Endothelial cell of umbilical vein (primary cell): ENCODE data around the gene LONRF2. TPM values are rescaled to one million over a fixed set of nuclear protein-coding genes. Genes with fewer than 3 reads are reported as not detected.

Source experiments
- BruUV-seq: library from RNA; stranded (reverse); fragments of 400-500 nt; replicated peaks from 2 replicates; lab custom pipeline; 2021; lab: Mats Ljungman, UMichigan
- CTCF ChIA-PET: fragments of 300-600, 350-600 bp; sonication (Branson Sonifier 250); formaldehyde crosslinking; loops from one replicate; lab custom pipeline; 2021; ENCODE audit warnings: antibody characterized with exemption, inconsistent platforms; lab: Charles Lee
- POLR2A ChIA-PET: fragments of 300-600, 350-600 bp; sonication (Branson Sonifier 250); formaldehyde crosslinking; loops from one replicate; lab custom pipeline; 2021; ENCODE audit warnings: antibody characterized with exemption, inconsistent platforms; lab: Charles Lee
- DNase-seq: peaks from one replicate; pipeline ENCODE4 v3.0.0-alpha.2; 2011; ENCODE audit warnings: low read depth, low spot score
- FAIRE-seq: peaks from 2 replicates; lab custom pipeline; 2011; peaks lifted over from hg19 to GRCh38; lab: Jason Lieb, UNC
- H2AFZ ChIP-seq: 2 replicates; pipeline ENCODE4 v1.6.0; 2012; ENCODE audit warnings: low read depth, low read length, control low read depth, inconsistent platforms
- H3K27ac ChIP-seq: 2 replicates; pipeline ENCODE4 v1.5.1; 2011; ENCODE audit warnings: low read depth, mild to moderate bottlenecking, control low read depth, low read length, moderate library complexity; ENCODE audit not compliant: insufficient read depth
- H3K27me3 ChIP-seq, 2 experiments: 2 replicates each; pipeline versions ENCODE4 v1.6.0 to v1.6.1; 2011; ENCODE audit warnings: low read length in 2 of 2, mixed read lengths in 1 of 2; ENCODE audit not compliant: control insufficient read depth in 2 of 2, insufficient read depth in 2 of 2
- H3K36me3 ChIP-seq, 2 experiments: 2 replicates in 1 of 2; 3 replicates in 1 of 2; pipeline ENCODE4 v1.5.1; 2011; ENCODE audit warnings: low read length in 2 of 2, mild to moderate bottlenecking in 1 of 2, moderate library complexity in 1 of 2; ENCODE audit not compliant: control insufficient read depth in 2 of 2, insufficient read depth in 2 of 2; ENCODE audit errors: extremely low read depth in 1 of 2
- H3K4me1 ChIP-seq: 3 replicates; pipeline ENCODE4 v1.5.1; 2011; ENCODE audit warnings: mild to moderate bottlenecking, low read length; ENCODE audit not compliant: control insufficient read depth, insufficient read depth; ENCODE audit errors: extremely low read depth
- H3K4me2 ChIP-seq: 2 replicates; pipeline ENCODE4 v1.6.1; 2011; ENCODE audit warnings: low read length, control low read depth, mixed read lengths; ENCODE audit not compliant: insufficient read depth
- H3K4me3 ChIP-seq, 3 experiments: fragments of 200-600 bp in 1 of 3; sonication (generic), shearing (Covaris generic) in 1 of 3; replicated peaks in 1 of 3; 2 replicates each; pipeline ENCODE4 v1.5.1; 2011 to 2016; ENCODE audit warnings: control low read depth in 3 of 3, low read length in 3 of 3, mild to moderate bottlenecking in 2 of 3, inconsistent platforms in 1 of 3, low read depth in 1 of 3, moderate library complexity in 1 of 3; ENCODE audit not compliant: insufficient read depth in 1 of 3
- H3K79me2 ChIP-seq: 2 replicates; pipeline ENCODE4 v1.6.0; 2012; ENCODE audit warnings: low read length, inconsistent platforms; ENCODE audit not compliant: control insufficient read depth, insufficient read depth
- H3K9ac ChIP-seq: replicated peaks from 2 replicates; pipeline ENCODE3; 2011; ENCODE audit warnings: low read length, control low read depth; ENCODE audit not compliant: insufficient read depth; ENCODE audit errors: extremely low read depth
- H3K9me1 ChIP-seq: replicated peaks from 3 replicates; pipeline ENCODE4 v1.6.0; 2011; ENCODE audit warnings: mild to moderate bottlenecking, low read length; ENCODE audit not compliant: control insufficient read depth, insufficient read depth; ENCODE audit errors: extremely low read depth
- H3K9me3 ChIP-seq: replicated peaks from 2 replicates; pipeline ENCODE4 v1.5.1; 2012; ENCODE audit warnings: low read length, inconsistent platforms; ENCODE audit not compliant: control insufficient read depth, insufficient read depth
- H4K20me1 ChIP-seq: replicated peaks from 2 replicates; pipeline ENCODE3; 2011; ENCODE audit warnings: mild to moderate bottlenecking, low read length; ENCODE audit not compliant: control insufficient read depth, insufficient read depth; ENCODE audit errors: extremely low read depth
- EZH2 ChIP-seq: IDR thresholded peaks from 2 replicates; pipeline ENCODE4 v1.6.1; 2012; ENCODE audit warnings: borderline replicate concordance, low read depth, mild to moderate bottlenecking, moderate library complexity, low read length, inconsistent platforms; ENCODE audit not compliant: severe bottlenecking
- FOS ChIP-seq: IDR thresholded peaks from 2 replicates; pipeline ENCODE4 v1.6.1; 2011; ENCODE audit warnings: mild to moderate bottlenecking, low read length, moderate library complexity, borderline replicate concordance; ENCODE audit not compliant: insufficient read depth
- GATA2 ChIP-seq: IDR thresholded peaks from 2 replicates; pipeline ENCODE4 v1.7.0; 2011; ENCODE audit warnings: low read depth, mild to moderate bottlenecking, moderate library complexity, mixed read lengths, low read length; ENCODE audit not compliant: insufficient read length, insufficient read depth
- MYC ChIP-seq: IDR thresholded peaks from one replicate; pipeline ENCODE4 v1.6.1; 2011; ENCODE audit warnings: mild to moderate bottlenecking, low read depth, low read length
- POLR2AphosphoS5 ChIP-seq: IDR thresholded peaks from 2 replicates; pipeline ENCODE4 v1.6.1; 2012; ENCODE audit warnings: low read depth, mild to moderate bottlenecking, control low read depth, low read length, moderate library complexity; ENCODE audit not compliant: insufficient read depth
- dilution Hi-C: fragments of 300-500 bp; cut with MboI; formaldehyde crosslinking; loops from one replicate; pipeline ENCODE4 v1.15.0; 2019; ENCODE audit warnings: low sequenced_read_pairs; ENCODE audit not compliant: extremely low pct_ligation_motif_present
- intact Hi-C: fragments of 100-400 bp; cut with micrococcal nuclease; formaldehyde crosslinking; loops from one replicate; pipeline ENCODE4 v1.10.0; 2022
- polyA plus RNA-seq, 4 experiments: library from polyadenylated mRNA; depleted of rRNA in 3 of 4; stranded (reverse) in 3 of 4; unstranded in 1 of 4; fragments of >200 nt; gene quantifications; 2 replicates each; pipeline versions ENCODE4 v1.2.1 to v1.2.3, GENCODE V29; 2011 to 2012; ENCODE audit warnings: missing spikeins in 1 of 4
- total RNA-seq: library from RNA; stranded (reverse); gene quantifications from 2 replicates; pipeline ENCODE4 v1.2.3, GENCODE V29; 2021
- TF ChIP-seq, protein P1 (sequence below), 2 donors: IDR thresholded peaks; 1 replicate in 1 of 2; 2 replicates in 1 of 2; pipeline ENCODE4 v1.5.1; 2011; ENCODE audit warnings: low read length in 2 of 2, mild to moderate bottlenecking in 2 of 2, moderate library complexity in 2 of 2, control low read depth in 1 of 2, inconsistent platforms in 1 of 2, low read depth in 1 of 2; ENCODE audit not compliant: insufficient read depth in 1 of 2; ENCODE audit errors: extremely low read depth in 1 of 2
- TF ChIP-seq, protein P2 (sequence below): IDR thresholded peaks from 2 replicates; pipeline ENCODE4 v1.6.1; 2011; ENCODE audit not compliant: insufficient read depth, insufficient read length

Gene LONRF2
- total and polyA plus RNA-seq, 2 donors (not counting 3 experiments of a cell fraction or from before 2014, with no cell fraction given): 0.03 TPM; not detected in 1

DNA sequence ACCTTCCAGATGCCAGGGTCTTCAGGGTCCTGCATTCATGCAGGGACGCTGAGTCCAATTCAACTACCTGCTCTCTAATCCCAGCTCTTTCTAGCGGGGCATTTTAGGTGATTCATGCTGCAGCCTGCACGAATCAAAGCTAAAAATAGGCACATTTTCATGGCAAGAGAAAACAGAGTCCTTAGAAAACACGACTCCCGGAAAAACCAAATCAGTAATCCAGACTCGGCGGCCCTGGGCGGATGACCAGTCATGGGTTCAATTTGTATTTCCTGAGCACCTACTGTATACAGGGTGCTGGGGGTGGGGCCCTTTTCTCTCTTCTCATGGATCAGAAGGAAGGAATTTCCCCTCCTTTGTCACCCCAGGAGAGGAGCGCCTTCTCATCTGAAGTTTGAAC is 64.4 kb downstream of the LONRF2 start:
- H3K27ac ChIP-seq: no peak overlapping the region
- no peak overlapping the region for H3K4me2 ChIP-seq
- H3K9ac ChIP-seq: no peak overlapping the region
- FAIRE-seq (no peak), DNase-seq (no peak)
- H3K9me3 ChIP-seq: no peaks in the 10 kb centered on the region
- BruUV-seq: no TSS peak
- no peaks in the 10 kb centered on the region for H3K9me1 ChIP-seq
- intact Hi-C loops (no loop called here), dilution Hi-C loops (no loop called here)
- H3K36me3 ChIP-seq: no peaks in the 10 kb centered on the region
- H3K27me3 ChIP-seq: no peaks in the 10 kb centered on the region
- ChIA-PET CTCF (interaction anchor here (0.7 to 11.6 kb wide), 4 partner anchors 11 to 699 kb away, joined by 3 to 724 read pairs (median 9); no protein-coding TSS in a partner anchor), POLR2A (no interaction called here)
- no peaks in the 10 kb centered on the region for H4K20me1 ChIP-seq
- no peaks in the 10 kb centered on the region for H3K79me2 ChIP-seq
- H3K4me3 ChIP-seq: no peak overlapping the region
- H3K4me1 ChIP-seq: no peaks in the 10 kb centered on the region
- TF ChIP-seq FOS: no peak
- TF ChIP-seq, protein P1, sequence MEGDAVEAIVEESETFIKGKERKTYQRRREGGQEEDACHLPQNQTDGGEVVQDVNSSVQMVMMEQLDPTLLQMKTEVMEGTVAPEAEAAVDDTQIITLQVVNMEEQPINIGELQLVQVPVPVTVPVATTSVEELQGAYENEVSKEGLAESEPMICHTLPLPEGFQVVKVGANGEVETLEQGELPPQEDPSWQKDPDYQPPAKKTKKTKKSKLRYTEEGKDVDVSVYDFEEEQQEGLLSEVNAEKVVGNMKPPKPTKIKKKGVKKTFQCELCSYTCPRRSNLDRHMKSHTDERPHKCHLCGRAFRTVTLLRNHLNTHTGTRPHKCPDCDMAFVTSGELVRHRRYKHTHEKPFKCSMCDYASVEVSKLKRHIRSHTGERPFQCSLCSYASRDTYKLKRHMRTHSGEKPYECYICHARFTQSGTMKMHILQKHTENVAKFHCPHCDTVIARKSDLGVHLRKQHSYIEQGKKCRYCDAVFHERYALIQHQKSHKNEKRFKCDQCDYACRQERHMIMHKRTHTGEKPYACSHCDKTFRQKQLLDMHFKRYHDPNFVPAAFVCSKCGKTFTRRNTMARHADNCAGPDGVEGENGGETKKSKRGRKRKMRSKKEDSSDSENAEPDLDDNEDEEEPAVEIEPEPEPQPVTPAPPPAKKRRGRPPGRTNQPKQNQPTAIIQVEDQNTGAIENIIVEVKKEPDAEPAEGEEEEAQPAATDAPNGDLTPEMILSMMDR (IDR thresholded peaks at IDR 0.05; ENCODE audit: extremely low read depth in 1 of 2, insufficient read depth in 1 of 2, low read depth in 1 of 2, low read length in 2 of 2): no peak
- no peak for TF ChIP-seq EZH2
- TF ChIP-seq, protein P2, sequence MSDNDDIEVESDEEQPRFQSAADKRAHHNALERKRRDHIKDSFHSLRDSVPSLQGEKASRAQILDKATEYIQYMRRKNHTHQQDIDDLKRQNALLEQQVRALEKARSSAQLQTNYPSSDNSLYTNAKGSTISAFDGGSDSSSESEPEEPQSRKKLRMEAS: no peak
- no peak for TF ChIP-seq GATA2
- TF ChIP-seq POLR2AphosphoS5: no peak
- TF ChIP-seq MYC: no peak
- H2AFZ ChIP-seq: no peak overlapping the region
